ENCODE results near the gene GLP1R.
A peak's percentile ranks its signal among the peaks of the same experiment; 100 is the strongest.

The GLP1R gene

DNA sequence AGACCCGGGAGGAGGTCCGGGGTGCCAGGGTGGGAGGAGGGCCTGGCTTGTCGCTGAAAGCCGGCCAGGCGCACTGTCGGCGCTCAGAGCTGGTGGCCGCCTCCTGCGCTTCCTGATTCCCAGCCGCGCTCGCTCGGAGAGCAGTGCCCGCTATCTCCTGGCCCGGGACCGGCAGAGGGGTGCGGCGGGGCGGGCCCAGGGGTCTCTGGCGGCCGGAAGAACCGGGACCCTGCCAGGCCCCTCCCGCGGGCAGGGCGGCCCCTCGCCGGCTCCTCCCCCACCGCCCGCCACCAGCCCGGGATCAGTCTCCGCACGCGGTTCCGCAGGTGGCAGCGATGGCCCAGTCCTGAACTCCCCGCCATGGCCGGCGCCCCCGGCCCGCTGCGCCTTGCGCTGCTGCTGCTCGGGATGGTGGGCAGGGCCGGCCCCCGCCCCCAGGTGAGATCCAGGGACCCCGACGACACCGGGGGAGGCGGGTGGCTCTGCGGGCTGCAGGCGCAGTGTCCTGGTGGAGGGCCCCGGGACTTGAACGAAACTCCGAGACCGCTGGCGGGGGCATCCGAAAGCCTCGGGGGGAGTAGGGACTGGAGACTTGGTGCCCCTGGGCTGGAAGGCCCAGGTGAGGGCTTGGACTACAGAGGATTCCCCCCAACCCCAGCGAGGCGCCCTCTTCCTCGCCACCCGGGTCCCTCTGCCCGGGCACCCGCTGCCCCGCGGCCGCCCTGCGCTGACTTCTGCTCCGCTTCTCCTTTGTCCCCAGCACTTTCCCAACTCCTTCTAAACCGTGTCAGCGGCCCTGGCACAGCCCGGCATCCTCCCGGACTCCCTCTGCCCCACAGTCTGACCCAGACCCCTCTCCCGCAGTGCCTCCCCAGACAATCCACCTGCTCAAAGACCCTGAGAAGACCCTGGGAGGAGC, at the start of gene GLP1R:
TSS of gene GLP1R (plus strand) at position 301 of the 919 bp plus-strand sequence. CDS start at position 361, 60 bp downstream.
- peaks cover 6 to 7% of the 10 kb centered on the region in 2 donors for H3K4me1 Mint-ChIP-seq
- H3K9me3 Mint-ChIP-seq, result no peaks in the 10 kb centered on the region
- H3K27ac Mint-ChIP-seq, result no peak within 1 kb of the TSS
- DNase-seq, result no peak
- peak within 1 kb of the TSS; percentile 59 to 62 for H3K4me3 Mint-ChIP-seq
- H3K27me3 Mint-ChIP-seq, result peaks cover 59 to 79% of the 10 kb centered on the region in 2 donors
- H3K36me3 Mint-ChIP-seq, result no peaks in the 10 kb centered on the region
- peak; percentile 33 to 50 for ATAC-seq (replicated peaks)

DNA sequence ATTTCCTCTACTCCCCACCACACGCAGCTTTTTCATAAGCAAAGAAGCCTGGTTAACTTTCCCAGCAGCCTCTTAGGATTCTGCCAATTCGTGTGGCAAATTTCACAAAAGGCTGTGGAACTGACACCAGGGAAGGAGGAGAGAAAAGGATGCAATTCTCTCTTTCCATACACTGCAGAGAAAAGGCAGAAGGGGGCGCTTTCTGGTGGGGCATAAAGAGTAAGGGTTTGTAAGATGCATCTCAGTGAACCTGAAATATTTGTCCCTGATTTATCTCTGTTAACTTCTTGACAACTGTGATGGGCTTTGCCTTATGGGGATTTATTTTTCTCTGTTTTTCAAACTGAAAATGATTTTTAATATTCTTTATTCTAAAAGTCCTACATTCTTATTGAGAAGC, 45.5 kb upstream of the GLP1R start:
- no peak overlapping the region for H3K27ac Mint-ChIP-seq
- H3K9me3 Mint-ChIP-seq, result peaks cover 2 to 3% of the 10 kb centered on the region in 2 donors
- H3K27me3 Mint-ChIP-seq, result peaks cover 23 to 66% of the 10 kb centered on the region in 2 donors
- H3K4me1 Mint-ChIP-seq, result no peaks in the 10 kb centered on the region
- no peak overlapping the region for H3K4me3 Mint-ChIP-seq
- no peaks in the 10 kb centered on the region for H3K36me3 Mint-ChIP-seq
- ATAC-seq (replicated peaks) (no peak), DNase-seq (no peak)

DNA sequence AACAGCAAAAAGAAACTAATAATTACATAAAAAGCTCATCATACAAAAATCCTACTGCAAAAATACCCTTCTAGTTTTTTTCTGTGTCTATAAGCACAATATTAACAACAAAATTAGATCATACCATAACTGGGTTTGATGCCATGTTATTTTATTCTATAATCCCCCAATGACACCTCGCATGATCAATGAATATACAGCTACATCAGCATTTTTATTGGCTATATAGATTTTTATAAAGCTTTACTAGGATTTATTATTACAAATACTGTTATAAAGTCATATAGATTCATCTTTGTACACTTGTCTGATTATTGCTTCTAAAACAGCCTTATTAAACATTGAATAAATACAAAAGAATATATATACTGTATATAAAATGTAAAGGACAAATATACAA, 45.1 kb upstream of the GLP1R start:
- DNase-seq (no peak), ATAC-seq (replicated peaks) (no peak)
- Mint-ChIP-seq H3K4me3 (no peak overlapping the region), H3K27ac (no peak overlapping the region), H3K27me3 (peaks cover 27 to 70% of the 10 kb centered on the region in 2 donors), H3K36me3 (no peaks in the 10 kb centered on the region), H3K9me3 (peaks cover 2 to 3% of the 10 kb centered on the region in 2 donors), H3K4me1 (no peaks in the 10 kb centered on the region)

DNA sequence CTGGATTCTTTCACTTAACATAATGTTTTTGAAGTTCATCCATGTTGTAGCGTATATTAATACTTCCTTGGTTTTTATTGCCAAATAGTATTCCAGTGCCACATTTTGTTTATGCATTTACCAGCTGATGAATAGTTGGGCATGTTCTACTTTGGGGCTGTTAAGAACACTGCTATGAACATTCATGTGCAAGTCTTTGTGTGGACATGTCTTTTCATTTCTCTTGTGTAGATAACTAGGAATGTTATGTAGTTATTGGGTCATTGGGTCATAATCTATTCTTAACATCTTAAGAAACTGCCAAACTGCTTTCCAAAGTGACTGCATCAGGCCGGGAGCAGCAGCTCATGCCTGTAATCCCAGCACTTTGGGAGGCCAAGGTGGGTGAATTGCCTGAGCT, 43.8 kb upstream of the GLP1R start:
- Mint-ChIP-seq H3K4me3 (no peak overlapping the region), H3K4me1 (no peaks in the 10 kb centered on the region), H3K36me3 (no peaks in the 10 kb centered on the region), H3K27ac (no peak overlapping the region), H3K27me3 (peaks cover 28 to 76% of the 10 kb centered on the region in 2 donors), H3K9me3 (peaks cover 2 to 3% of the 10 kb centered on the region in 2 donors)
- no peak for ATAC-seq (replicated peaks)
- DNase-seq, result no peak

DNA sequence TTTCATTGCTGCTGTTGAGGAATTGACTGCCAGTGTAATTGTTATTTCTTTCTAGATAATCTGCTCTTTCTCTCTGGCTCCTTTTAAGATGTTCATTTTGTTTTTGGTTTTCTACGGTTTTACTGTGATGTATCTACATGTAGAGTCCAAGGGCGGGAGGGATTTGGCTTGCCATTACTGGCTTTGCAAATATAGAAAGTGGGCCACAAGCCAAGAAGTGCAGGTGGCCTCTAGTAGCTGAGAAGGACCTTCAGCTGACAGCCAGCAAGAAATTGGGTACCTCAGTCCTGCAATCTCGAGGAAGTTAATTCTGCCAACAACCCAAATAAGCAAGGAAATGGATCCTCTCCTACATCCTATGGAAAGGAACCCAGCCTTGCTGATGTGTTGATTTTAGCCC, 42.8 kb upstream of the GLP1R start:
- no peak for DNase-seq
- Mint-ChIP-seq H3K9me3 (peaks cover 2 to 3% of the 10 kb centered on the region in 2 donors), H3K27ac (no peak overlapping the region), H3K4me3 (no peak overlapping the region), H3K4me1 (no peaks in the 10 kb centered on the region), H3K27me3 (peaks cover 24 to 67% of the 10 kb centered on the region in 2 donors), H3K36me3 (no peaks in the 10 kb centered on the region)
- no peak for ATAC-seq (replicated peaks)

DNA sequence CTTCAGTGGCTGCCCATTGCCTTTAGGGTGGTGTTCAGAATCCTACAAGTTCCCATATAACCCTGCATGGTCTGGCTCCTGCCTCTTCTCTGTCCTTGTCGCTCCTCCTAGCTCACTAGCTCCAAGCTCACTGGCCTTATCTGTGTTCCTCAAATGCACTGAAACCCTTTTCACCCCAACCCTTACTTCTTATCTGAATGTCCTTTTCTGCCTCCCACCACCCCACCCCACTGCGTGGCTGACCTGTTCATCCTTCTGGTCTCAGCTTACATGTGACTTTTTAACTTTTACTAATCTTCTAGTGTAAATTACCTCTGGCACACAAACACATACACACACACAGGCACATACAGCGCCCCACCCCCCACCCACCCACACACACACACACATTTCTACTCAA, 41.0 kb upstream of the GLP1R start:
- ATAC-seq (replicated peaks) (no peak), DNase-seq (no peak)
- Mint-ChIP-seq H3K27ac (no peak overlapping the region), H3K27me3 (peaks cover 22 to 68% of the 10 kb centered on the region in 2 donors), H3K36me3 (no peaks in the 10 kb centered on the region), H3K4me1 (no peaks in the 10 kb centered on the region), H3K9me3 (peaks cover 2 to 3% of the 10 kb centered on the region in 2 donors), H3K4me3 (no peak overlapping the region)

DNA sequence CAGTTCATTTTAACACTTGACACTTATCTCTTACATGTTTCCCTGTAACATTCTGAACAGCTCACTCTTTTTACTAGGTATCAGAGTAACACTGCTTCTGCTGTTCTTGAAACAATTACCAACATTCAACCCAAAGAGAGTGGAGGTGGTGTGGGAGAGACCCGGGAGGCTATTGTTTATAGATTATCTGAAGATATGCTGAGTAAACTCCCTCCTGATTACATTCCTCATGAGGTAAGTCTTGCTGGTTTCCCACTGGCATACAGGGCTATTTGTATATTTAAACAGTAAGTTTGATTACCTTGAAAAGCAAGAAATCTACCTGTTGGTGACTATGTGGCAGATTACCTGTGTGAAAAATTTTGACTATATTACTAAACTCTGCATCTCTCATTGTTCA, 39.8 kb upstream of the GLP1R start:
- H3K27me3 Mint-ChIP-seq, result peaks cover 22 to 72% of the 10 kb centered on the region in 2 donors
- no peaks in the 10 kb centered on the region for H3K4me1 Mint-ChIP-seq
- peaks cover 2 to 3% of the 10 kb centered on the region in 2 donors for H3K9me3 Mint-ChIP-seq
- H3K36me3 Mint-ChIP-seq, result no peaks in the 10 kb centered on the region
- H3K27ac Mint-ChIP-seq, result no peak overlapping the region
- DNase-seq (no peak), ATAC-seq (replicated peaks) (no peak)
- no peak overlapping the region for H3K4me3 Mint-ChIP-seq

DNA sequence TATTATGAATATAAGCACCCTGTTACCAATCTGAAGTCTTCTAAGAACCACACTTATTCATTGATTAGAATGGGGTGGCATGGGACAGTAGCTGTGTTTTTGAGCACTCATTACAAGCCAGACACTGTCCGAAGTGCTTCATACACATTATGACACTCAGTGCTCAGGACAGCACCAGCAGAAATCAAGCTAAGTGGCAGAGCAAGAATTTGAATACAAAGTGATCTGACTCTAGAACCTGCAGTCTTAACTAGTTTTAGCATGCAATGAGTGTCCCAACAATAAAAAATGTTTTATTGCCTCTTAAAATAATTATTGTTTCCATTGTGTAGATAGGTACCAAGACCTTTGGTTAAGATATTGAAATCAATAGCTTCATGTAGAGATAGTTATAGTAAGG, 39.1 kb upstream of the GLP1R start:
- ATAC-seq (replicated peaks), result no peak
- no peak for DNase-seq
- peaks cover 0 to 2% of the 10 kb centered on the region in 2 donors for H3K4me1 Mint-ChIP-seq
- H3K4me3 Mint-ChIP-seq, result no peak overlapping the region
- H3K36me3 Mint-ChIP-seq, result no peaks in the 10 kb centered on the region
- peaks cover 23 to 67% of the 10 kb centered on the region in 2 donors for H3K27me3 Mint-ChIP-seq
- H3K27ac Mint-ChIP-seq, result no peak overlapping the region
- H3K9me3 Mint-ChIP-seq, result peaks cover 2 to 4% of the 10 kb centered on the region in 2 donors

DNA sequence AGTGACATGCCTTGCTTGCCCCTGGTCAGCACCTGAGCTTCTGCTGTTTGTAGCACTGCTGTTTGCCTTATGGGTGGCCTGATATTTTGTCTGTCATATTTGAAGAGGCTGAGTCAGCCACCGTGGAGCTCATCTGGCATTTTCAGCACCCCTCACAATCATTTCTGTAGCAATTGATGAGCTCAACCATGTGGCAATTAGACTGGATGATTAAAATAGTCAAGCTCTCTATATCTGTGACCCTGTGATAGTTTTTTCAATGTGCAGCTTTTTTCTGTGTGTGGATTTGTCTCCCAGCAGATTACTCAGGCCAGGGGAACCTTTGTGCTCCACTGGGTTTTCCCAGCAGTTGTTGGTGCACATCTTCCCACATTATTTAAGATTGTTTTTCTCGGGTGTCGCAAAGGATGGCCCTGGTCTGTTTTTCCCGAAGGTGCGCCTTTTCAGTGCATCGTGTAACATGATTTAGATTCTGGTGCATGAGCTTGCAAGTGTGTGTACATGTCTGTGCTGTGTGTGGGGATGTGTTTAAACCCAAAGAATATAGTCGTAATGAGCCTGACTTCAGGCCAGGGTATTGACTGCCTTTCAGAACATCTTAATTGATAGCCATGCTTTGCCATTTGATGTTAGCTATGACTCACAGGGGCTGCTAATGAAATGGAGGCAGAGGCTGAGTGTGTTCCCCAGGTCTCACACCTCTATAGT, 31.6 kb upstream of the GLP1R start:
- H3K36me3 Mint-ChIP-seq, result peaks cover 0 to 3% of the 10 kb centered on the region in 2 donors
- peaks cover 0 to 3% of the 10 kb centered on the region in 2 donors for H3K4me1 Mint-ChIP-seq
- H3K27ac Mint-ChIP-seq, result no peak overlapping the region
- no peak for DNase-seq
- H3K9me3 Mint-ChIP-seq, result peaks cover 7 to 12% of the 10 kb centered on the region in 2 donors
- H3K27me3 Mint-ChIP-seq, result peaks cover 12 to 24% of the 10 kb centered on the region in 2 donors
- H3K4me3 Mint-ChIP-seq, result no peak overlapping the region
- ATAC-seq (replicated peaks), result no peak

DNA sequence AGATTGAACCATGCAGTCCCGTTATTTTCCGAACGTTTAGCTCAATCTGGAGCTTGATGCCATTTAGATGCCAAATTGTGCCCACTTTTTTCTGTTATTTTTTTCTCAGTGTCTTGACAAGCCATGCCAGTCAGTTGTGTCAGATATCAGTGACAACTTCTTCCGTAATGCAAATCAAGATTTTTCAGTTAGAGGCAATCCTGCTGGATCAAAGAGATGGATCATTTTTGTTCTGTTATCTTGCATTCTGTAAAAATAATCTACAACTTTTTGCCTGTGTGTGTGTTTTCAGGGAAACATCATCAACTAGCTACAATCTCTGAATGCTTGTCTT, 31.1 kb upstream of the GLP1R start:
- H3K36me3 Mint-ChIP-seq, result peaks cover 0 to 3% of the 10 kb centered on the region in 2 donors

DNA sequence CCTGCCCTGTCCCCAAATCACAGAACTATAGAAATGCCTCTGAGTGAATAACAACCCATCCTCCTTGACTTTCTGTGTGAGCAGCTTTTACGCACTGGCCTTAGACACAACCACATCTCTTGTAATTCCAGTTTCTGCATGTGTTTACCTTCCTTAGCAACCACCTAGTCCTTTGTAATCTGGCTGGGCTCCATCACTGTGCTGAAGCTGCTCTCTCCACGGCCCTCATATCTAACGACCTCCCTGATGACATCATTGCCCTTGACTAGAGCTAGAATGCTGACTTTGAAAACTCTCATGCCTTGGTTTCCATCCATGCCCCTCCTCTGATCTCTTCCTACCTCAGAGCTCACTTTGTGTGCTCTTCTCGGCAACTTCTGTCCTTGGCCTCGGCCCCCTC, 30.5 kb upstream of the GLP1R start:
- Mint-ChIP-seq H3K36me3 (peaks cover 0 to 3% of the 10 kb centered on the region in 2 donors), H3K4me3 (no peak overlapping the region)

More for the DNA sequence above, 31.1 kb upstream of the GLP1R start:
- DNase-seq, result no peak
- Mint-ChIP-seq H3K27ac (no peak overlapping the region), H3K4me1 (peaks cover 0 to 3% of the 10 kb centered on the region in 2 donors), H3K27me3 (peaks cover 12 to 21% of the 10 kb centered on the region in 2 donors), H3K9me3 (peaks cover 7 to 12% of the 10 kb centered on the region in 2 donors), H3K4me3 (no peak overlapping the region)
- no peak for ATAC-seq (replicated peaks)

DNA sequence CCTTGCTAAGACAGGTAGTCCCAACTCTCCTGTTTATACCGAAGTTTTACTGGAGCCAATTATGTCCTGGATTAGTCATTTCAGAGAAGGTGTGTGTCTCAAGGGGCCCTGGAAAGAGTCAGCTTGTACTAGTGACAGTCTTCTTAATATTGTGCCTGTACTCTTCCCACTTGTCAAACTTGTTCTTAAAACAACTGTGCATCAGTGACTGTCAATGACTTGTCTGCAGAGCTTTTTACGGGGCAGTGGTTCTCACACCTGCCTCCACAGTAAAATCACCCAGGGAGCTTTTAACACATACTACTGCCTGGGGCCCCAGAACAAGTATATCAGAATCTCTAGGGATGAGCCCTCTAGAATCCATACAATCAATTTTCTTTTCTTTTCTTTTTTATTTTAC, 28.4 kb upstream of the GLP1R start:
- DNase-seq (no peak), ATAC-seq (replicated peaks) (no peak)
- no peak overlapping the region for H3K27ac Mint-ChIP-seq
- no peaks in the 10 kb centered on the region for H3K36me3 Mint-ChIP-seq
- H3K27me3 Mint-ChIP-seq, result peaks cover 6 to 7% of the 10 kb centered on the region in 2 donors
- H3K4me3 Mint-ChIP-seq, result no peak overlapping the region
- H3K9me3 Mint-ChIP-seq, result peaks cover 5 to 6% of the 10 kb centered on the region in 2 donors
- H3K4me1 Mint-ChIP-seq, result no peaks in the 10 kb centered on the region

More for the DNA sequence above, 30.5 kb upstream of the GLP1R start:
- ATAC-seq (replicated peaks), result no peak
- H3K27ac Mint-ChIP-seq, result no peak overlapping the region
- peaks cover 7 to 12% of the 10 kb centered on the region in 2 donors for H3K9me3 Mint-ChIP-seq
- no peak for DNase-seq
- peaks cover 12 to 20% of the 10 kb centered on the region in 2 donors for H3K27me3 Mint-ChIP-seq
- H3K4me1 Mint-ChIP-seq, result peaks cover 0 to 3% of the 10 kb centered on the region in 2 donors

DNA sequence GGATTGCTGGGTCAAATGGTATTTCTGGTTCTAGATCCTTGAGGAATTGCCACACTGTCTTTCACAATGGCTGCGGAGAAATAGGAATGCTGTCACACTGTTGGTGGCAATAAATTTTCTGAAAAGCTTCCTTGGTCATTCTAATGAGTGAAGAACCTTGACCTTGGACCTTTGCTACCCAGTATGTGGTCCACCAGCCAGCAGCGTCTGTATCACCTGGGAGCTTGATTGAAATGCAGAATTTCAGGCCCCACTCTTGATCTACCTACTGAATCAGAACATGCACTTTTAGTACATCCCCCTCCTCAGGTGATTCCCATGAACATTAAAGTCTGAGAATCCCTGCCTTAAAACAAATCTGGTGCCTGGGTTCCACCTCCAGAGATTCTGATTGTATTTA, 27.5 kb upstream of the GLP1R start:
- Mint-ChIP-seq H3K4me1 (no peaks in the 10 kb centered on the region), H3K27ac (no peak overlapping the region), H3K4me3 (no peak overlapping the region), H3K36me3 (no peaks in the 10 kb centered on the region), H3K27me3 (peaks cover 0 to 7% of the 10 kb centered on the region in 2 donors), H3K9me3 (no peaks in the 10 kb centered on the region)
- no peak for DNase-seq
- no peak for ATAC-seq (replicated peaks)

DNA sequence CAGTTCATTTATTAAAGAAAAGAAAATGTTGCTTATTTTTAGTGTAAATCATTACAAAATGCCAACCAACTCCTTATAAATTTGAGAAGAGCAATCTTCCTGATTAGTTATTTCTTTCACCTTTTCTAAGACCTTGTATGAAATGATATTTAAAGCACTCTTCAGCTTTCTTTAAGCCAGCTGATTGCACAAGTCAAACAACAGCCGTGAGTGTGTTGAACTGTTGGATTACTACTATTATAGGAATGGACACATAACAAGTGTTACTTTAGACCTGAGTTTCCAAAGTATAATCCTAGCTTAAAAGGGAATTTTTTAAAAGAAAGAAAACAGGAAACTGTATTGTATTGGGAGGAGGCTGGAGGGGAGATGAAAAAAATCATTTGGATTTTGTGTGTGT, 26.8 kb upstream of the GLP1R start:
- DNase-seq, result no peak
- H3K9me3 Mint-ChIP-seq, result no peaks in the 10 kb centered on the region
- H3K4me1 Mint-ChIP-seq, result no peaks in the 10 kb centered on the region
- peaks cover 0 to 7% of the 10 kb centered on the region in 2 donors for H3K27me3 Mint-ChIP-seq
- no peak overlapping the region for H3K27ac Mint-ChIP-seq
- H3K4me3 Mint-ChIP-seq, result no peak overlapping the region
- ATAC-seq (replicated peaks), result no peak
- no peaks in the 10 kb centered on the region for H3K36me3 Mint-ChIP-seq
